Panc1 (cell line): Measurements from ENCODE around the gene SOX4.

Experiments
- POLR2AphosphoS5 ChIP-seq: IDR thresholded peaks from 2 replicates; pipeline ENCODE4 v1.6.1; 2012; ENCODE audit warnings: mild to moderate bottlenecking, low read depth, low read length, moderate library complexity
- TF ChIP-seq, protein P1 (sequence below): fragments of 450-650 bp; IDR thresholded peaks from 2 replicates; pipeline ENCODE4 v1.5.1; 2017; ENCODE audit warnings: mild to moderate bottlenecking

- TF ChIP-seq, protein P1, sequence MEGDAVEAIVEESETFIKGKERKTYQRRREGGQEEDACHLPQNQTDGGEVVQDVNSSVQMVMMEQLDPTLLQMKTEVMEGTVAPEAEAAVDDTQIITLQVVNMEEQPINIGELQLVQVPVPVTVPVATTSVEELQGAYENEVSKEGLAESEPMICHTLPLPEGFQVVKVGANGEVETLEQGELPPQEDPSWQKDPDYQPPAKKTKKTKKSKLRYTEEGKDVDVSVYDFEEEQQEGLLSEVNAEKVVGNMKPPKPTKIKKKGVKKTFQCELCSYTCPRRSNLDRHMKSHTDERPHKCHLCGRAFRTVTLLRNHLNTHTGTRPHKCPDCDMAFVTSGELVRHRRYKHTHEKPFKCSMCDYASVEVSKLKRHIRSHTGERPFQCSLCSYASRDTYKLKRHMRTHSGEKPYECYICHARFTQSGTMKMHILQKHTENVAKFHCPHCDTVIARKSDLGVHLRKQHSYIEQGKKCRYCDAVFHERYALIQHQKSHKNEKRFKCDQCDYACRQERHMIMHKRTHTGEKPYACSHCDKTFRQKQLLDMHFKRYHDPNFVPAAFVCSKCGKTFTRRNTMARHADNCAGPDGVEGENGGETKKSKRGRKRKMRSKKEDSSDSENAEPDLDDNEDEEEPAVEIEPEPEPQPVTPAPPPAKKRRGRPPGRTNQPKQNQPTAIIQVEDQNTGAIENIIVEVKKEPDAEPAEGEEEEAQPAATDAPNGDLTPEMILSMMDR = peak; percentile 29
- TF ChIP-seq POLR2AphosphoS5 = peak; percentile 59; the same call in 1 of the 2 replicates
These were observed 6.2 kb upstream of the SOX4 start for GRCh38 chr6:21587179-21587960.
